Thyroid gland (tissue), 4 donors: Measurements from ENCODE around the gene PFN3.

ENCODE experiments used
- CTCF ChIP-seq, 6 experiments: fragments of 200-600 bp in 3 of 6; fragments of 450-650 bp in 3 of 6; sonication (generic) in 3 of 6; IDR thresholded peaks; one replicate each; pipeline ENCODE4 v1.5.1; 2016 to 2019; ENCODE audit warnings: antibody characterized with exemption in 6 of 6, mild to moderate bottlenecking in 2 of 6, inconsistent platforms in 1 of 6, moderate library complexity in 1 of 6
- POLR2A ChIP-seq, 2 donors: fragments of 450-650 bp; IDR thresholded peaks; one replicate each; pipeline ENCODE4 v1.6.1; 2017; ENCODE audit warnings: antibody characterized with exemption in 2 of 2, mild to moderate bottlenecking in 2 of 2, moderate library complexity in 1 of 2

- TF ChIP-seq CTCF (IDR thresholded peaks at IDR 0.05) (no peak), POLR2A (IDR thresholded peaks at IDR 0.05) (no peak)
These were observed 46.7 kb upstream of the PFN3 start for GRCh38 chr5:177447066-177447610.
